B cell (primary cell): Measurements from ENCODE around the gene GRM4. TPM values are rescaled to one million over a fixed set of nuclear protein-coding genes. Genes with fewer than 3 reads are reported as not detected.

ENCODE experiments used
- ATAC-seq: fragments of 200-7000 bp; cut with Tn5 transposase; one replicate; pipeline ENCODE4 v1.10.0; 2021; ENCODE audit warnings: low read depth, mild to moderate bottlenecking, moderate number of reproducible peaks, moderate library complexity
- CTCF ChIA-PET: fragments of 350-600 bp; sonication (Branson Sonifier 250); formaldehyde crosslinking; loops from one replicate; lab custom pipeline; 2021; ENCODE audit warnings: antibody characterized with exemption, inconsistent platforms; lab: Charles Lee
- POLR2A ChIA-PET: fragments of 350-600 bp; sonication (Branson Sonifier 250); formaldehyde crosslinking; loops from one replicate; lab custom pipeline; 2021; ENCODE audit warnings: antibody characterized with exemption; lab: Charles Lee
- DNase-seq: peaks from one replicate; pipeline ENCODE4 v3.0.0; 2013
- H2AFZ ChIP-seq: 2 replicates; pipeline ENCODE4 v1.6.1; 2012; ENCODE audit warnings: mild to moderate bottlenecking, low read depth, low read length; ENCODE audit not compliant: insufficient read depth, poor library complexity, severe bottlenecking
- H3K27ac ChIP-seq, 2 donors: 1 replicate in 1 of 2; 2 replicates in 1 of 2; pipeline ENCODE4 v1.5.1; 2012 to 2013; ENCODE audit warnings: low read length in 2 of 2, mild to moderate bottlenecking in 2 of 2, moderate library complexity in 1 of 2
- H3K27me3 ChIP-seq, 4 experiments: fragments of 200-600 bp in 1 of 4; sonication (generic) in 1 of 4; replicated peaks in 1 of 4; 1 replicate in 2 of 4; 2 replicates in 2 of 4; pipeline versions ENCODE4 v1.6.1 to v1.7.0; 2013 to 2016; ENCODE audit warnings: low read length in 3 of 4, mild to moderate bottlenecking in 2 of 4, mixed read lengths in 1 of 4, moderate library complexity in 1 of 4; ENCODE audit not compliant: insufficient read depth in 4 of 4, control insufficient read depth in 3 of 4; ENCODE audit errors: control extremely low read depth in 1 of 4
- H3K36me3 ChIP-seq, 2 experiments: replicated peaks in 1 of 2; 1 replicate in 1 of 2; 2 replicates in 1 of 2; pipeline versions ENCODE4 v1.6.1 to v1.7.1; 2013; ENCODE audit warnings: low read length in 1 of 2; ENCODE audit not compliant: insufficient read depth in 2 of 2, control insufficient read depth in 1 of 2; ENCODE audit errors: control extremely low read depth in 1 of 2, extremely low read depth in 1 of 2
- H3K4me1 ChIP-seq, 2 donors: fragments of 200-600 bp in 1 of 2; sonication (generic) in 1 of 2; 1 replicate in 1 of 2; 2 replicates in 1 of 2; pipeline versions ENCODE4 v1.5.1 to v1.6.1; 2013 to 2017; ENCODE audit warnings: low read length in 2 of 2; ENCODE audit not compliant: control insufficient read depth in 2 of 2, insufficient read depth in 2 of 2
- H3K4me2 ChIP-seq: replicated peaks from 2 replicates; pipeline ENCODE3; 2012; ENCODE audit warnings: mild to moderate bottlenecking, low read depth, low read length; ENCODE audit not compliant: poor library complexity, severe bottlenecking
- H3K4me3 ChIP-seq, 5 experiments: fragments of 200-600 bp in 1 of 5; sonication (generic) in 1 of 5; 1 replicate in 3 of 5; 2 replicates in 2 of 5; pipeline versions ENCODE4 v1.5.1 to v1.7.0; 2011 to 2016; ENCODE audit warnings: low read length in 4 of 5, mild to moderate bottlenecking in 4 of 5, low read depth in 2 of 5, control low read depth in 1 of 5, moderate library complexity in 1 of 5; ENCODE audit not compliant: insufficient read depth in 1 of 5; ENCODE audit errors: control extremely low read depth in 1 of 5, extremely low read depth in 1 of 5
- H3K79me2 ChIP-seq: fragments of 200-600 bp; sonication (generic); one replicate; pipeline ENCODE4 v1.6.0; 2016; ENCODE audit warnings: low read length; ENCODE audit not compliant: control insufficient read depth, insufficient read depth
- H3K9ac ChIP-seq: fragments of 200-600 bp; sonication (generic); 2 replicates; pipeline ENCODE4 v1.6.1; 2017; ENCODE audit warnings: mild to moderate bottlenecking, low read length, moderate library complexity
- H3K9me3 ChIP-seq, 3 donors: one replicate each; pipeline versions ENCODE4 v1.6.1 to v1.7.1; 2013; ENCODE audit warnings: low read length in 2 of 3; ENCODE audit not compliant: control insufficient read depth in 2 of 3, insufficient read depth in 1 of 3; ENCODE audit errors: control extremely low read depth in 1 of 3
- H4K20me1 ChIP-seq: 2 replicates; pipeline ENCODE4 v1.6.0; 2012; ENCODE audit warnings: mild to moderate bottlenecking, low read length; ENCODE audit not compliant: insufficient read depth, control insufficient read depth, poor library complexity, severe bottlenecking
- H3K27ac Mint-ChIP-seq: one replicate; pipeline ENCODE4 v1.8.0; 2021; ENCODE audit warnings: mixed read lengths
- H3K27me3 Mint-ChIP-seq: one replicate; pipeline ENCODE4 v1.8.0; 2021; ENCODE audit warnings: mixed read lengths
- H3K4me1 Mint-ChIP-seq: one replicate; pipeline ENCODE4 v1.8.0; 2021; ENCODE audit warnings: mixed read lengths
- H3K4me3 Mint-ChIP-seq: one replicate; pipeline ENCODE4 v1.8.0; 2021; ENCODE audit warnings: mixed read lengths
- H3K9me3 Mint-ChIP-seq: one replicate; pipeline ENCODE4 v1.8.0; 2022; ENCODE audit warnings: mixed read lengths; ENCODE audit not compliant: insufficient read depth
- CTCF ChIP-seq: fragments of 200-600 bp; IDR thresholded peaks from one replicate; pipeline ENCODE4 v1.8.0; 2022; ENCODE audit warnings: antibody characterized with exemption, mild to moderate bottlenecking
- EZH2 ChIP-seq: IDR thresholded peaks from 2 replicates; pipeline ENCODE4 v1.6.1; 2012; ENCODE audit warnings: borderline replicate concordance, low read depth, mild to moderate bottlenecking, moderate library complexity, low read length; ENCODE audit not compliant: insufficient read depth, poor library complexity, severe bottlenecking
- WGBS: methylation state at CpG from one replicate; pipeline ENCODE4 v1.1.5; 2013; ENCODE audit warnings: missing lambda C conversion rate; ENCODE audit not compliant: insufficient coverage; 5-methylcytosine and 5-hydroxymethylcytosine counted together
- intact Hi-C: fragments of 100-400 bp; cut with micrococcal nuclease; formaldehyde crosslinking; loops from one replicate; pipeline ENCODE4 v1.10.0; 2022
- polyA plus RNA-seq: library from polyadenylated mRNA; depleted of rRNA; stranded (reverse); fragments of >200 nt; gene quantifications from 2 replicates; pipeline ENCODE4 v1.2.3, GENCODE V29; 2012
- total RNA-seq, 2 donors: library from RNA; stranded (reverse); fragments of 120-200 nt in 1 of 2; gene quantifications; 1 replicate in 1 of 2; 2 replicates in 1 of 2; pipeline versions ENCODE4 v1.2.3 to v1.2.4, GENCODE V29; 2013 to 2022

GRM4 gene
- total and polyA plus RNA-seq, 2 donors (not counting 1 experiment from before 2014, with no cell fraction given): 0.04 TPM; not detected in 1

GRCh38 chr6:34147906-34148630 is 2.2 kb upstream of the GRM4 start:
- intact Hi-C loops: no loop called here
- Mint-ChIP-seq H3K27ac (no peak overlapping the region), H3K4me3 (no peak overlapping the region), H3K27me3 (peaks cover 61% of the 10 kb centered on the region), H3K4me1 (peaks cover 22% of the 10 kb centered on the region), H3K9me3 (no peaks in the 10 kb centered on the region)
- H3K27ac ChIP-seq: no peak overlapping the region
- ATAC-seq: no peak
- H3K36me3 ChIP-seq: no peaks in the 10 kb centered on the region
- POLR2A ChIA-PET: no interaction called here
- peaks cover 0 to 13% (median 0%) of the 10 kb centered on the region in 3 donors for H3K9me3 ChIP-seq
- H3K4me2 ChIP-seq: no peak overlapping the region
- TF ChIP-seq CTCF (no peak), EZH2 (no peak)
- 64% methylated on average over 11 of the region's 13 CpGs for WGBS
- H3K9ac ChIP-seq: no peak overlapping the region
- H3K4me3 ChIP-seq: no peak overlapping the region
- peaks cover 0 to 68% (median 24%) of the 10 kb centered on the region in 4 experiments for H3K27me3 ChIP-seq
- no peak for DNase-seq
- H3K79me2 ChIP-seq: no peaks in the 10 kb centered on the region
- peaks cover 27% of the 10 kb centered on the region in 2 donors for H3K4me1 ChIP-seq
- no peak overlapping the region for H2AFZ ChIP-seq
- no peaks in the 10 kb centered on the region for H4K20me1 ChIP-seq
- CTCF ChIA-PET: interaction anchor here (1.9 kb wide), 1 partner anchor 14 kb away, joined by 6 read pairs; no protein-coding TSS in a partner anchor
